ENCODE data around the gene CFAP410.
"Not testable (repeated sequence)": the region's sequence is repeated elsewhere in the genome, so short reads cannot be mapped to it uniquely, and the experiment has no call there.

The CFAP410 gene

GRCh38 chr21:44318489-44319285, 20.5 kb downstream of the CFAP410 start:
- no peak for DNase-seq (ENCODE audit: low read depth in 3 of 3, low spot score in 1 of 3)

DNA sequence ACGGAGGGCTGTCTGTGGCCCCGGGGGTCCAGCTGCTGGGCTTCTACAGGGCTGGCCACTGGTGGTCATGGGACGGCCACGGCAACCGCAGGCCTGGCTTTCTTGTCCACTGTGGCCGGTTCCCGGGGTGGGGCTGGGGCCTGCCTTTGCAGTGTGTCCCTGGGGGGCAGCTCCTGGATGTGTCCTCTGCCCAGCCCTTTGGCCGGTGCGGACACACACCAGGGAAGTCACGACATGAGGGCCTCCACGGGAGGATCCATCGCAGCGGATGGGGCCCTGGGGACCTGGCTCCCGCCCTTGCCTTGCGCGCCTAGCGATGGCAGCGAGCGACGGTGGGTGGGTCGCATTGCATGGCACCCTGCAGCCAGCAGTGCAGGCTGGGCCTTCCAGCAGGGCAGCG, 21.3 kb downstream of the CFAP410 start:
- DNase-seq (ENCODE audit: low read depth in 3 of 3, low spot score in 1 of 3) = no peak

DNA sequence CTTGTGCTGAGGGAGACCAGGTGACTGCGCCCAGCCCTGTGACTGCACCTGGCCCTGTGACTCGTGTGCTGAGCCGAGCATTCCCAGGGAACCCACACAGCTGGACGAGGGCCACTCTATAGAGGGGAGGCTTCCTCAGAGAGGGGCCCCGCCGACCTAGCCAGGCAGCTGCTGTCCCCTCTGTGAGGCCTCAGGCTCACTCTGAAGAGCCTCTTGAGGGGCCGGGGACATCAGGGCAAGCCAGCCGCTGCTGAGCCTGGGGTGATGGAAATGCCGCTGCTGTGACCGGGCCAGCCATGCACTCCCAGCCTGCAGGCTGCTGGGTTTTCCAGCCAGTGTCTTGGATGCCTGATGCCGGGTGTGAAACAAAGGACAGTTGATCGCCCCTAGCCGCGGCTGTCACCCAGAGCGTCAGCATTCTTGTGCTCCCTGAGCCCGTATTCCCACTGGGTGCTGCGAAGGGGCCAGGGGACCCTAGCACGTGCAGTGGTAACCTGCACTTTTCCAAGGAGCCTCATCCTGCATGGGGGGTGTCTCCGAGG, 21.9 kb downstream of the CFAP410 start:
- DNase-seq (ENCODE audit: low read depth in 3 of 3, low spot score in 1 of 3) = no peak

DNA sequence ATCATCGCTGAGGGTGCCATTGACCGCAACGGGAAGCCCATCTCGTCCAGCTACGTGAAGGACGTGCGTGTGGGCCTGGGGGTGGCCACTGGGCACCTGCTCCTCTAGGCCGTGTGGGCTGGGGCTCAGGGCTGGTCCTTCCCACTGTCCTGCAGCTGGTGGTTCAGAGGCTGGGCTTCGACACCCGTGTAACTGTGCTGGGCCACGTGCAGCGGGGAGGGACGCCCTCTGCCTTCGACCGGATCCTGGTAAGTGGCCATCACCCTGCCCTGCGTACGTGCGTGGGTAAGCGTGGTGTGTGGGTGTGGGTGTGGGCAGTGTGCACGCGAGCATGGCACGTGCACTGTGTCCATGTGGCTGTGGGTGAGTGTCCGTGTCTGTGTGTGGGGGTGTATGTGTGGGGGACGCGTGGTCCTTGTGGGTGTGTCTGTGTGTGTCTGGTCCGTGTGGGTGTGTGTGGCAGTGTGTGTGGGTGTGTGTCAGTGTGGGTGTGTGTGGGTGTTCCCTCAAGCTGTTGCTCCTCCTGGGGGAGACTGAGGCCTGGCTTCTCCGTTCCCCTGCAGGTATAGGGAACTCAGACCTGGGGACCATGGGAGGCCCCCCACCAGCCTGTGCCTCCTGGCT, 22.8 kb downstream of the CFAP410 start:
- no peak for DNase-seq (ENCODE audit: low read depth in 3 of 3, low spot score in 1 of 3)

- DNase-seq (ENCODE audit: low read depth in 3 of 3, low spot score in 1 of 3) = no peak
Observed at GRCh38 chr21:44315691-44316203, 23.4 kb downstream of the CFAP410 start.

DNA sequence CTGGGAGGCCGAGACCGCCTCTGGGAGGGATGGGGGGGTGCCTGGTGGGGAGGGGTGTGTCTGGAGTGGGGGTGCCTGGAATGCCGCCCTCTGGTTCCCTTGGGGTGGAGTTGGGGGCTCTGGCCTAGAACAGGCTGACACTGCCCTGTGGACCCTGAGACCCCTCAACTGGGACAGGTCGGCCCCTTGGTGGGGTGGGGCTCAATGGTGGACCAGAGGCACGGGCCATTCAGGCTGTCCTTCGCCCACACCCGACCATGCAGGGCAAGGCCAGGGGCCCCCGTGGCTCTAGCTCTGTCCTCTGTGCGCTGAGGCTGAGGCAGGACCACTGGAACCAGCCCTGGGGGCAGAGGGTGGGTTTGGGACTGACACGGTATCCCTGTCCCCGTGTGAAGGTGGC, 24.6 kb downstream of the CFAP410 start:
- no peak for DNase-seq (ENCODE audit: low read depth in 3 of 3, low spot score in 1 of 3)

- no peak for DNase-seq (ENCODE audit: low read depth in 3 of 3, low spot score in 1 of 3)
Observed at GRCh38 chr21:44314128-44314527, 25.1 kb downstream of the CFAP410 start.

DNA sequence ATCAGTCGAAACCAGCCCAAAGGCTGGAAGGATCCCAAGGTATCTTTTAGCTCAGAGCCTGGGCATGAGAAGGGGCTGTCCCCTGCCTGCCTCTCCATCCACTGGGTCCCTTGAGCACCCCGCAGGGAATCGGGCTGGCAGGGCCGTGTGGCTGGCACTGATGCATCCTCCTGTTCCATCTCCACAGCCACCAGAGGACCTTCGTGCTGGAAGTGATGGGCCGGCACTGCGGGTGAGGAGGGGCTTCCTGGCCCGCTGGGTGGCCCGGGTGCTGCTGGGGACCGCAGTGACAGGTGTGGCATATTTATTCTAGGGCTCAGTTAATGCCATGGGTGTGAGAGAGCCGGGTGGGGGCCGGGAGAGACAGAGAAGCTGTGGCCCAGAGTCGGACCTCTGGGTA, 25.7 kb downstream of the CFAP410 start:
- no peak for DNase-seq (ENCODE audit: low read depth in 3 of 3, low spot score in 1 of 3)

- no peak for DNase-seq (ENCODE audit: low read depth in 3 of 3, low spot score in 1 of 3)
Observed at GRCh38 chr21:44312716-44313115, 26.5 kb downstream of the CFAP410 start.

GRCh38 chr21:44312089-44312488, 27.1 kb downstream of the CFAP410 start:
- no peak for DNase-seq (ENCODE audit: low read depth in 3 of 3, low spot score in 1 of 3)

- DNase-seq (ENCODE audit: low read depth in 3 of 3, low spot score in 1 of 3) = no peak
Observed at GRCh38 chr21:44310628-44311507, 28.3 kb downstream of the CFAP410 start.

- DNase-seq (ENCODE audit: low read depth in 3 of 3, low spot score in 1 of 3) = no peak
Observed at GRCh38 chr21:44306936-44307704, 32.1 kb downstream of the CFAP410 start.

DNA sequence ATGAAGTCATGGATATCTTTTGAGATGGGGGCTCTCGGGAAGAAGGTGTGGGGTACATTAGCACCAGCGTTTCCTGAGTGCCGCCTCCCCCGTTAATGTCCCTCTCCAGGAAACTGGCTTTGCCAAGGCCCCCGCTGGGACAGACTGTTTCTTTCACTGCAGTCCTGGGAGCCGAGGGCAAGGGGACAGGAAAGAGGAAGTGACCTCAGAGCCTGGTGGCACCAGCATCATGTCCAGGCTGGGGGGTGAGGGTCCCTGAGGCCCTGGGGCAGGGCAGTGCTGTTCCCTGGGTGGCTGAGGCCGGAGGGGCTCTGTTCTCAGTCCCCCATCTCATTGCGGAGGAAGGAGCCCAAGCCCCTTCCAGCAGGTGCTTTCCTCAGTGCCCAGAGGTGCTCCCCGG, 33.5 kb downstream of the CFAP410 start:
- DNase-seq (ENCODE audit: low read depth in 3 of 3, low spot score in 1 of 3) = no peak

GRCh38 chr21:44304877-44305293, 34.3 kb downstream of the CFAP410 start:
- DNase-seq (ENCODE audit: low read depth in 3 of 3, low spot score in 1 of 3) = peak in 1 of 3 donors; percentile 27

GRCh38 chr21:44304011-44304616, 35.1 kb downstream of the CFAP410 start:
- no peak for DNase-seq (ENCODE audit: low read depth in 3 of 3, low spot score in 1 of 3)

DNA sequence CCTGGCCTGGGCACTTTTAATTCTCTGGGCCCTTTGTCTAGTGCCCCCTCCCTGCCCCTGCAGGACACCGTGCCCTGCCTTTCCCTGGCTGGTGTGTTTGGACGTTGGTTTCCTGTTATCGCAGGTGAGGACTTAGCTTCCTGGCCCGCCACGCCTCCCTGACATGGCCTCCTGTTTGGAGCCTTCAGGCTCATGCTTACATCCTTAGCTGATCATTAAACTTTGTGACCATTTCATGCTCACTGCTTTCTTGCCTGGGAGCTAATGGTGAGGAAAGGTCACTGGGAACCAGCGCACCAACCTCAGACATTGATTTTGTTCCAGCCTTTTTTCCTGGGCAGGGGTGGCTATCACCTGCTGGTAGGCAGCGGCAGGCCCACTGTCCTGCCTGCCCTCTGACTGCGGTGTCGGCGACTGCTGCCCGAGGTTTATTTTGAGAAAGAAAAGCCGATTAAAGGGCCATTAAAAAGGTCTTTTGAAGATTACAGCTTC, 35.7 kb downstream of the CFAP410 start:
- no peak for DNase-seq (ENCODE audit: low read depth in 3 of 3, low spot score in 1 of 3)

DNA sequence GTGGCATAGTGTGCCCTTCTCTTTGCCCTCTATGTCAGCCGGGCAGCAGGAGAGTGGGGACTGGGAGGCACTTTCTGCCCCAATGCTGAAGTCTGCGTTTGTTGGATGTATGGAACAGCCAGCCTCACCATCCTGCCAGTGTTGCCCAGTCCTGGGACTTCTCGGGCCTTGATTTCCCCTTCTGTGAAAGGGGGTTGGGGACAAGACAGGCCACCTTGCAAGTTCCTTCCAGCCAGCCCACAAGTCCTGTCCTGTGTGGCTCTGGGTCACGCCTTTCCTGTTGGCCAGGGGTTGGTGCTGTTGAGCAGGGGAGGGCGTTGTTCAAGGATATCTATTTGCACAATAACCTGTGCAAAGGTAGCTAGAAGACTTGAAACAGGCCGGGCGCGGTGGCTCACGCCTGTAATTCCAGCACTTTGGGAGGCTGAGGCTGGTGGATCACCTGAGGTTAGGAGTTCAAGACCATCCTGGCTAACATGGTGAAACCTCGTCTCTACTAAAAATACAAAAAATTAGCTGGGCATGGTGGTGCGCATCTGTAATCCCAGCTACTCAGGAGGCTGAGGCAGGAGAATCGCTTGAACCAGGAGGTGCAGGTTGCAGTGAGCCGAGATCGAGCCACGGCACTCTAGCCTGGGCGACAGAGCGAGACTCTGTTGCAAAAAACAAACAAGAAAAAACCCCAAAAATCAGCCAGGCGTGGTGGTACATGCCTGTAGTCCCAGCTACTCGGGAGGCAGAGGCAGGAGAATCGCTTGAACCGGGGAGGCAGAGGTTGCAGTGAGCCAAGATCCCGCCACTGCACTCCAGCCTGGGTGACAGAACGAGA, 36.4 kb downstream of the CFAP410 start:
- not testable (repeated sequence) for DNase-seq (ENCODE audit: low read depth in 3 of 3, low spot score in 1 of 3)

GRCh38 chr21:44301961-44302406, 37.2 kb downstream of the CFAP410 start:
- DNase-seq (ENCODE audit: low read depth in 3 of 3, low spot score in 1 of 3) = no peak

- no peak for DNase-seq (ENCODE audit: low read depth in 3 of 3, low spot score in 1 of 3)
Observed at GRCh38 chr21:44301141-44301540, 38.0 kb downstream of the CFAP410 start.

All from stimulated activated CD4-positive, alpha-beta T cell treated with anti-CD3 and anti-CD28 coated beads, TNF-alpha, amount 100 ng/mL, for 1 hour (primary cell).